Measurements from ENCODE around the gene CHIA.
"Not testable (repeated sequence)": the region's sequence is repeated elsewhere in the genome, so short reads cannot be mapped to it uniquely, and the experiment has no call there.

The CHIA gene

DNA sequence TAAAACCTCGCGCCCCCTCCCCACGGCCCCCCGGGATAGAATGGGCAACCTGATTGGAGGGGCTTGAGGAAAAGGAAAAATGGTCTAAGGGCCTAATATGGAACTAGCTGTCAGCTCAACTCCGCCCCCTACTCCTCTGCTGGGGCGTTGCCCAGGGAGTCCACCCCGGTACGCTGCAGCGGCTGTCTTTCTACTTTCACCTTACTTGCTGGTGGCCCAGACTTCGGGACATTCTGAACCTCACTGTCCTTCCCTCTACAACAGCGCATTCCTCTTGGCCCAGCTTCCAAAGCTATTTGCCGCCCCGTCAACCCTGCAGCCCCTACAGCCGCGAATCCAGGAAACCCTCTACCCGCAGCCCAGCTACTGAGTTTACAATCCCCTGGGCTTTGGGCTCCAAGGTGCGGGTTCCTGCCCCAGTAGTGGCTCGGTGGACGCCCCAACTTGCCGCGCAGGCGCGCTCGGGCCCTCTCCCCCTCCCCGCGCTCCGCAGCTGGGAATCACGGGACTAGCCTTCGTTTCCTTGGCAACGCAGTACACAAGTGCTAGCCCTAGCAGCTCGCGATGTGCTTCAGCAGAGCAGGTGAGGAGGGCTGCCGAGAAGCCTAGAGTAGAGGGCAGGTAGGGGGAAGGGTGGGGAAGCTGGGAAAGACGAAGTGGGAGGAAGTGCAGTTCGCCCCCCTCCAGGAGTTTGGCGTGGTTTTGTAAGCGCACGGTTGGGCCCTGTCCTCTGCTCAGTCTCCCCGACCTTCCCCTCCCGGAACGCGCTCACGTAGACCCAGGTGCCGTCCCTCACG, 55.6 kb downstream of the CHIA start:
- peak; percentile 85 for DNase-seq (ENCODE audit: low read depth)
- H3K4me3 ChIP-seq (replicated peaks; ENCODE audit: low read depth, low read length) = peak overlapping the region; percentile 69
- TF ChIP-seq, protein P1, sequence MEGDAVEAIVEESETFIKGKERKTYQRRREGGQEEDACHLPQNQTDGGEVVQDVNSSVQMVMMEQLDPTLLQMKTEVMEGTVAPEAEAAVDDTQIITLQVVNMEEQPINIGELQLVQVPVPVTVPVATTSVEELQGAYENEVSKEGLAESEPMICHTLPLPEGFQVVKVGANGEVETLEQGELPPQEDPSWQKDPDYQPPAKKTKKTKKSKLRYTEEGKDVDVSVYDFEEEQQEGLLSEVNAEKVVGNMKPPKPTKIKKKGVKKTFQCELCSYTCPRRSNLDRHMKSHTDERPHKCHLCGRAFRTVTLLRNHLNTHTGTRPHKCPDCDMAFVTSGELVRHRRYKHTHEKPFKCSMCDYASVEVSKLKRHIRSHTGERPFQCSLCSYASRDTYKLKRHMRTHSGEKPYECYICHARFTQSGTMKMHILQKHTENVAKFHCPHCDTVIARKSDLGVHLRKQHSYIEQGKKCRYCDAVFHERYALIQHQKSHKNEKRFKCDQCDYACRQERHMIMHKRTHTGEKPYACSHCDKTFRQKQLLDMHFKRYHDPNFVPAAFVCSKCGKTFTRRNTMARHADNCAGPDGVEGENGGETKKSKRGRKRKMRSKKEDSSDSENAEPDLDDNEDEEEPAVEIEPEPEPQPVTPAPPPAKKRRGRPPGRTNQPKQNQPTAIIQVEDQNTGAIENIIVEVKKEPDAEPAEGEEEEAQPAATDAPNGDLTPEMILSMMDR (IDR thresholded peaks at IDR 0.05; ENCODE audit: low read length, missing control alignments) = no peak

DNA sequence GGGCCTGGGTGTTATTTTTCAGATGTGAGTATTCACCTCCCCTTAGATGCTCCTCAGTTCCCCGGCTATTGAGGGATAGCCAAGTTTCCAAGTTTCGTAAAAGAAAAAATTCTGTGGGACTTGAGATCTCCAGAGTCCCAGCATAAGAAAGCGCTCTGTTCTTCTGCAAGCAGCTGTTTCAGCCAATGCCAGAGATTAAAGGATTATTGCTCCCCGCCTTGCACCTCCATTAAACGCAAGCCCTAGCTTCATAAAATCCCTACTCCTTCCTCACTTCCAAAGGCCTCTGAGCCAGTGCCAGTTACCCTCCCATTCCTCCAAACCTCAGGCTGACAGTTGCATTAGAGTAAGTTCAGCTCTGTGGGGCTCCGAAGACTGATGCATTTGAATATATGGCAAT, 56.4 kb downstream of the CHIA start:
- peak overlapping the region; percentile 69 for H3K4me3 ChIP-seq (replicated peaks; ENCODE audit: low read depth, low read length)
- TF ChIP-seq, protein P1 (IDR thresholded peaks at IDR 0.05; ENCODE audit: low read length, missing control alignments) = no peak
- no peak for DNase-seq (ENCODE audit: low read depth)

DNA sequence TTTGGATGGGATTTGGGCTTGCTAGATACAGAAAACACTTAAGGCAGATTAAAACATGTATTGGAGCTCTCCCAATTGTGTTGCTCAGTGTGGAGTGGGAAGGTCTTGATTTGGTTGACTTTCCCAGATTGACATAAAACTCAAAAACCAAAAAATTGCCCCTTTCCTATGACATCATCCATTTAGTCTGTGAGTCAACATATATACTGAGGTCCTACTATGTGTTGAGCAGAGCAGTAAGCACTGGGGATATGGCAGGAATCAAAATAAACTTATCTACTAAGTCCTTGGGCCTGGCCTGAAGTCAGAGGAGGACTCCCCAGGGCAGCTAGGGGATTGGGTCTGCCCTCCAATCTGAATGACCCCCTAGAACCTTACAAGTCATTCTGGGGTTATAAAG, 61.0 kb downstream of the CHIA start:
- no peak for DNase-seq (ENCODE audit: low read depth)
- no peak overlapping the region for H3K4me3 ChIP-seq (replicated peaks; ENCODE audit: low read depth, low read length)
- TF ChIP-seq, protein P1 (IDR thresholded peaks at IDR 0.05; ENCODE audit: low read length, missing control alignments) = no peak

DNA sequence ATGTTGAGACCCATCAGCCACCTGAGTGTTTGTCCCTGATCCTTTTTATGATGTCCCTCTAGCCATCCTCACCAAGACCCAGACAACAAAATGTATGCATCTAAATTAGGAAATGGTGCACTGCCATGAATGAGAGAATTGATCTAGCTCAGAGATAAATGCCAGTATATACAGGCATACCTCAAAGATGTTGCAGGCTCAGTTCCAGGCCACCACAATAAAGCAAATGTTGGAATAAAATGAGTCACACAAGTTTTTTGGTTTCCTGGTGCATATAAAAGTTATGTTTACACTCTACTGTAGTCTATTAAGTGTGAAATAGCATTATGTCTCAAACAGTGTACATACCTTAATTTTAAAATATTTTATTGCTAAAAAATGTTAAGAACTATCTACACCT, 63.9 kb downstream of the CHIA start:
- TF ChIP-seq, protein P1 (IDR thresholded peaks at IDR 0.05; ENCODE audit: low read length, missing control alignments) = no peak
- no peak for DNase-seq (ENCODE audit: low read depth)
- no peak overlapping the region for H3K4me3 ChIP-seq (replicated peaks; ENCODE audit: low read depth, low read length)

- no peak for DNase-seq (ENCODE audit: low read depth)
- TF ChIP-seq, protein P1 (IDR thresholded peaks at IDR 0.05; ENCODE audit: low read length, missing control alignments) = no peak
Measured at GRCh38 chr1:111358964-111359363, 68.3 kb downstream of the CHIA start.

DNA sequence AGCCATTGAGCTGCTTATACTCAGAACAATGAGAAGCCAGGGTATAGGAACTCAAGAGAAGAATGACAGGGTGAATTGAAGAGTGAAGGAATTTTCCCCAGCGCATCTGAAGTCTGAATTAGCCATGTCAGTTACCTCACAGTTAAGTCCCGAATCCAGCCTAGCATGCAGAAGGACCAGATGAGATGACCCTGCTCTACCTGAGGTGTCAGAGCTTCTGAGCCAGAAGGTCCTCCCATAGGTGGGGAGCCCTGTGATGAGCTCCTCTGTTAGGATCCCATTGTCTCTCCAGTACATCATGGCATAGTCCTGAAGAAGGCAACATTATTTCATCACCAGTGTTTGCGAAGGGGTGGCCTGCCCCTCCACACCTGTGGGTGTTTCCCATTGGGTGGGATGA, 68.7 kb downstream of the CHIA start:
- H3K4me3 ChIP-seq (replicated peaks; ENCODE audit: low read depth, low read length) = no peak overlapping the region
- TF ChIP-seq, protein P1 (IDR thresholded peaks at IDR 0.05; ENCODE audit: low read length, missing control alignments) = no peak
- DNase-seq (ENCODE audit: low read depth) = no peak

More at GRCh38 chr1:111358964-111359363, 68.3 kb downstream of the CHIA start:
- H3K4me3 ChIP-seq (replicated peaks; ENCODE audit: low read depth, low read length) = no peak overlapping the region

DNA sequence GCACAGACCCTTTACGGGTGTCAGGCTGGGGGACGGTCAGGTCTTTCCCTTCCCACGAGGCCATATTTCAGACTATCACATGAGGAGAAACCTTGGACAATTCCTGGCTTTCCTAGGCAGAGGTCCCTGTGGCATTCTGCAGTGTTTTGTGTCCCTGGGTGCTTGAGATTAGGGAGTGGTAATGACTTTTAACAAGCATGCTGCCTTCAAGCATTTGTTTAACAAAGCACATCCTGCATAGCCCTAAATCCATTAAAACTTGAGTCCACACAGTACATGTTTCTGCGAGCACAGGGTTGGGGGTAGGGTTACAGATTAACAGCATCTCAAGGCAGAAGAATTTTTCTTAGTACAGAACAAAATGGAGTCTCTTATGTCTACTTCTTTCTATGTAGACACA, 69.6 kb downstream of the CHIA start:
- H3K4me3 ChIP-seq (replicated peaks; ENCODE audit: low read depth, low read length); DNase-seq (ENCODE audit: low read depth): not testable (repeated sequence)
